ENCODE measurements around the gene KIF2A. TPM values are rescaled to one million over a fixed set of nuclear protein-coding genes. Genes with fewer than 3 reads are reported as not detected.

The KIF2A gene
- polyA plus RNA-seq, 1 donor (not counting 4 experiments of a cell fraction or from before 2014, with no cell fraction given): 34.8 TPM

DNA sequence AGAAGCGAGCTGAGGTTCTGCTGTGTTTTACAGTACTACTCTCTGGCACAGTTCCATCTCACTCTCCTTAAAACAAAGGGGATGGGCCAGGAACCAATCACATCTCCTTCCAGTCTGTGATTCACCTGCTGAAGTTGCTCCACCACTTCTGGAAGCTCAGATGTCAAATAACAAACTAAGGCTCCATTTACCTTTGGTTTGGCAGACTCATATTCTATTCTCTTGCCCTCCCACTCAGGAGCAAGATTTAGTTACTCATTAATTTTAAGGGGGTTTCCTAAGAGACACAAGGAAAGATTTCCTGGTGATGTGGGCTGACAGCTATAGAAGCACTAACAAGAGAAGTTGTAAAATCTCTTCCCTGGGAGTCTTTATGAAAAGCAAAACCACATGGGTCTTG is 37.8 kb upstream of the KIF2A start:
- DNase-seq (ENCODE audit: low read depth, low spot score): peak; percentile 53
- no peak for TF ChIP-seq EZH2 (IDR thresholded peaks at IDR 0.05; ENCODE audit: low read length)
- TF ChIP-seq, protein P1, sequence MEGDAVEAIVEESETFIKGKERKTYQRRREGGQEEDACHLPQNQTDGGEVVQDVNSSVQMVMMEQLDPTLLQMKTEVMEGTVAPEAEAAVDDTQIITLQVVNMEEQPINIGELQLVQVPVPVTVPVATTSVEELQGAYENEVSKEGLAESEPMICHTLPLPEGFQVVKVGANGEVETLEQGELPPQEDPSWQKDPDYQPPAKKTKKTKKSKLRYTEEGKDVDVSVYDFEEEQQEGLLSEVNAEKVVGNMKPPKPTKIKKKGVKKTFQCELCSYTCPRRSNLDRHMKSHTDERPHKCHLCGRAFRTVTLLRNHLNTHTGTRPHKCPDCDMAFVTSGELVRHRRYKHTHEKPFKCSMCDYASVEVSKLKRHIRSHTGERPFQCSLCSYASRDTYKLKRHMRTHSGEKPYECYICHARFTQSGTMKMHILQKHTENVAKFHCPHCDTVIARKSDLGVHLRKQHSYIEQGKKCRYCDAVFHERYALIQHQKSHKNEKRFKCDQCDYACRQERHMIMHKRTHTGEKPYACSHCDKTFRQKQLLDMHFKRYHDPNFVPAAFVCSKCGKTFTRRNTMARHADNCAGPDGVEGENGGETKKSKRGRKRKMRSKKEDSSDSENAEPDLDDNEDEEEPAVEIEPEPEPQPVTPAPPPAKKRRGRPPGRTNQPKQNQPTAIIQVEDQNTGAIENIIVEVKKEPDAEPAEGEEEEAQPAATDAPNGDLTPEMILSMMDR (optimal IDR thresholded peaks at IDR 0.05 in 1 of 3, IDR thresholded peaks at IDR 0.05 in 1 of 3, conservative IDR thresholded peaks at IDR 0.05 in 1 of 3; ENCODE audit: extremely low read depth in 1 of 3, insufficient read depth in 2 of 3, low read length in 3 of 3): no peak
- H3K27ac ChIP-seq (ENCODE audit: control insufficient read depth, insufficient read depth, low read length): no peak overlapping the region
- no peaks in the 10 kb centered on the region for H4K20me1 ChIP-seq (ENCODE audit: control insufficient read depth, extremely low read depth, insufficient read depth, low read length)
- no peaks in the 10 kb centered on the region for H3K79me2 ChIP-seq (ENCODE audit: control insufficient read depth, insufficient read depth, low read length)
- H2AFZ ChIP-seq (ENCODE audit: control insufficient read depth, low read length): no peak overlapping the region
- no peaks in the 10 kb centered on the region for H3K36me3 ChIP-seq (ENCODE audit: control insufficient read depth in 2 of 2, extremely low read depth in 1 of 2, insufficient read depth in 2 of 2, low read length in 2 of 2)
- peak; percentile 96 for FAIRE-seq
- no peak overlapping the region for H3K9ac ChIP-seq (ENCODE audit: control insufficient read depth, extremely low read depth, insufficient read depth, low read length)
- dilution Hi-C loops (cut with MboI; ENCODE audit: extremely low pct_ligation_motif_present, low sequenced_read_pairs): no loop called here
- no peak overlapping the region for H3K4me3 ChIP-seq (ENCODE audit: control insufficient read depth in 2 of 3, extremely low read depth in 1 of 3, insufficient read depth in 2 of 3, low read depth in 1 of 3, low read length in 3 of 3)
- no peaks in the 10 kb centered on the region for H3K9me1 ChIP-seq (ENCODE audit: control insufficient read depth, extremely low read depth, insufficient read depth, low read length)
- H3K27me3 ChIP-seq (ENCODE audit: control insufficient read depth, extremely low read depth, insufficient read depth, low read length): no peaks in the 10 kb centered on the region
- peak overlapping the region; percentile 34 for H3K4me2 ChIP-seq (ENCODE audit: control insufficient read depth, extremely low read depth, insufficient read depth, low read depth, low read length)
- H3K9me3 ChIP-seq (ENCODE audit: control insufficient read depth, low read depth, low read length): no peaks in the 10 kb centered on the region
- H3K4me1 ChIP-seq (ENCODE audit: control insufficient read depth, extremely low read depth, insufficient read depth, low read length): peaks cover 8% of the 10 kb centered on the region

DNA sequence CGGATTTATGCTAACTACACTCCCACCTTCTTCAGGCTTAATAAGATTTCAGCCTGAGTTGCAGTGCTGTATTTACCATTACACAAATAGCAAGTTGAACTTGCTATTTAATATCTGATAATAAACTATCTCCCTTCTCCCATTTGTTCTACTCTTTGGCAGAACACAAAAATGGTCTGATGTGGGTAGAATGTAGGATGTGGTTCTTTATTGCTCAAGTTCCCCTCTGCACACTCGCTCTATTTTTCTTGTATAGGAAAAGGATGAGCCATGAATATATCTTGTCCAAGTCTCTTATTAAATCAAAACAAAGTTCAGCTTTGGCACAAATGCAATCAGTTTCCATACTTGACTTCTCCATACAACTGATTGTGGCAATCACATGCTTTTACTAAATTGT is 37.2 kb upstream of the KIF2A start:
- dilution Hi-C loops (cut with MboI; ENCODE audit: extremely low pct_ligation_motif_present, low sequenced_read_pairs): no loop called here
- H3K4me3 ChIP-seq (ENCODE audit: control insufficient read depth in 2 of 3, extremely low read depth in 1 of 3, insufficient read depth in 2 of 3, low read depth in 1 of 3, low read length in 3 of 3): no peak overlapping the region
- H3K9me3 ChIP-seq (ENCODE audit: control insufficient read depth, low read depth, low read length): no peaks in the 10 kb centered on the region
- no peaks in the 10 kb centered on the region for H4K20me1 ChIP-seq (ENCODE audit: control insufficient read depth, extremely low read depth, insufficient read depth, low read length)
- no peaks in the 10 kb centered on the region for H3K27me3 ChIP-seq (ENCODE audit: control insufficient read depth, extremely low read depth, insufficient read depth, low read length)
- no peak for DNase-seq (ENCODE audit: low read depth, low spot score)
- H3K36me3 ChIP-seq (ENCODE audit: control insufficient read depth in 2 of 2, extremely low read depth in 1 of 2, insufficient read depth in 2 of 2, low read length in 2 of 2): no peaks in the 10 kb centered on the region
- TF ChIP-seq, protein P1 (optimal IDR thresholded peaks at IDR 0.05 in 1 of 3, IDR thresholded peaks at IDR 0.05 in 1 of 3, conservative IDR thresholded peaks at IDR 0.05 in 1 of 3; ENCODE audit: extremely low read depth in 1 of 3, insufficient read depth in 2 of 3, low read length in 3 of 3): no peak
- no peak for TF ChIP-seq EZH2 (IDR thresholded peaks at IDR 0.05; ENCODE audit: low read length)
- H3K9me1 ChIP-seq (ENCODE audit: control insufficient read depth, extremely low read depth, insufficient read depth, low read length): no peaks in the 10 kb centered on the region
- H3K9ac ChIP-seq (ENCODE audit: control insufficient read depth, extremely low read depth, insufficient read depth, low read length): no peak overlapping the region
- peaks cover 8% of the 10 kb centered on the region for H3K4me1 ChIP-seq (ENCODE audit: control insufficient read depth, extremely low read depth, insufficient read depth, low read length)
- no peak overlapping the region for H2AFZ ChIP-seq (ENCODE audit: control insufficient read depth, low read length)
- no peak overlapping the region for H3K27ac ChIP-seq (ENCODE audit: control insufficient read depth, insufficient read depth, low read length)
- FAIRE-seq: no peak
- peak overlapping the region; percentile 34 for H3K4me2 ChIP-seq (ENCODE audit: control insufficient read depth, extremely low read depth, insufficient read depth, low read depth, low read length)
- H3K79me2 ChIP-seq (ENCODE audit: control insufficient read depth, insufficient read depth, low read length): no peaks in the 10 kb centered on the region
